Ascending aorta (tissue), 2 donors: ENCODE results near the gene ATG5. TPM values are rescaled to one million over a fixed set of nuclear protein-coding genes. Genes with fewer than 3 reads are reported as not detected.

Experiments used
- DNase-seq, 2 donors: peaks; one replicate each; pipeline ENCODE4 v3.0.0-alpha.2; 2019; ENCODE audit warnings: low spot score in 2 of 2
- H3K27ac ChIP-seq, 2 donors: fragments of 200-600 bp; sonication (generic); one replicate each; pipeline ENCODE4 v1.5.1; 2016 to 2017; ENCODE audit warnings: mild to moderate bottlenecking in 1 of 2
- H3K27me3 ChIP-seq: fragments of 200-600 bp; sonication (generic); one replicate; pipeline ENCODE4 v1.5.1; 2017
- H3K36me3 ChIP-seq, 2 donors: fragments of 200-600 bp; sonication (generic); one replicate each; pipeline ENCODE4 v1.5.1; 2016
- H3K4me1 ChIP-seq, 2 donors: fragments of 200-600 bp; sonication (generic); one replicate each; pipeline ENCODE4 v1.5.1; 2016 to 2017; ENCODE audit warnings: mild to moderate bottlenecking in 1 of 2
- H3K4me3 ChIP-seq, 2 donors: fragments of 200-600 bp; sonication (generic); one replicate each; pipeline ENCODE4 v1.5.1; 2016 to 2017; ENCODE audit warnings: mild to moderate bottlenecking in 1 of 2
- H3K9me3 ChIP-seq, 2 donors: fragments of 200-600 bp; sonication (generic); one replicate each; pipeline ENCODE4 v1.5.1; 2016
- intact Hi-C: fragments of 100-400 bp; cut with DNase I; formaldehyde crosslinking; loops from one replicate; pipeline ENCODE4 v1.15.1; 2023
- total RNA-seq: library from RNA; depleted of rRNA; stranded (reverse); fragments of >200 nt; gene quantifications from one replicate; pipeline ENCODE4 v1.1.0, GENCODE V29; 2016
- TF ChIP-seq, protein P1 (sequence below), 3 experiments: fragments of 200-600 bp in 2 of 3; fragments of 450-650 bp in 1 of 3; sonication (generic) in 2 of 3; IDR thresholded peaks; one replicate each; pipeline ENCODE4 v1.5.1; 2016 to 2019; ENCODE audit warnings: antibody characterized with exemption in 3 of 3, mild to moderate bottlenecking in 1 of 3, moderate library complexity in 1 of 3

Gene ATG5
- total RNA-seq, 1 donor from 2014 or later: 15.1 TPM

DNA sequence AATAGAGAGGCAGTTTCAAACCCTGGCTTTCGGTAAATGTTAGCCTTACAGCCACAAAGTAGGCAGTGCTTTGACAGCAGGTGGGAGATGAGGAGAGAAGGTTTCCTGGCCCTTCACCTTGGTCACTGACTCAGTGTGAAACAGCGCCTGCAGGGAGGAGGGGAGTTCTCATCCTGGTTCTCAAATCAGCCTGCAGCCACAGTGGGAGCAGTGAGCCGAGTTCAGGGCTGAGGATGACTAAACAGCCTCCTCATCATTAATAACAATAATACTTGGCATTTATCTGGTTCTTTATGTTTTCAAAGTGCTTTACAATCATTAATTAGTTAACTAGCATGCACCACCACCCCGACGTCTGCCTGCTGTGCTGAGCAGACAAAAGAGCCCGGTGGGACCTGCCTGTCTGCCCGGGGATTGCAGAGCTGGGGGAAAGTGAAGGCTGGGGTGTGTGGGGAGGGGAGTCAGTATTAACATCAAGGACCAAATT lies 179.8 kb downstream of the ATG5 start:
- TF ChIP-seq, protein P1, sequence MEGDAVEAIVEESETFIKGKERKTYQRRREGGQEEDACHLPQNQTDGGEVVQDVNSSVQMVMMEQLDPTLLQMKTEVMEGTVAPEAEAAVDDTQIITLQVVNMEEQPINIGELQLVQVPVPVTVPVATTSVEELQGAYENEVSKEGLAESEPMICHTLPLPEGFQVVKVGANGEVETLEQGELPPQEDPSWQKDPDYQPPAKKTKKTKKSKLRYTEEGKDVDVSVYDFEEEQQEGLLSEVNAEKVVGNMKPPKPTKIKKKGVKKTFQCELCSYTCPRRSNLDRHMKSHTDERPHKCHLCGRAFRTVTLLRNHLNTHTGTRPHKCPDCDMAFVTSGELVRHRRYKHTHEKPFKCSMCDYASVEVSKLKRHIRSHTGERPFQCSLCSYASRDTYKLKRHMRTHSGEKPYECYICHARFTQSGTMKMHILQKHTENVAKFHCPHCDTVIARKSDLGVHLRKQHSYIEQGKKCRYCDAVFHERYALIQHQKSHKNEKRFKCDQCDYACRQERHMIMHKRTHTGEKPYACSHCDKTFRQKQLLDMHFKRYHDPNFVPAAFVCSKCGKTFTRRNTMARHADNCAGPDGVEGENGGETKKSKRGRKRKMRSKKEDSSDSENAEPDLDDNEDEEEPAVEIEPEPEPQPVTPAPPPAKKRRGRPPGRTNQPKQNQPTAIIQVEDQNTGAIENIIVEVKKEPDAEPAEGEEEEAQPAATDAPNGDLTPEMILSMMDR (IDR thresholded peaks at IDR 0.05): no peak
- Histone ChIP-seq H3K4me1 (no peaks in the 10 kb centered on the region), H3K9me3 (no peaks in the 10 kb centered on the region), H3K27ac (no peak overlapping the region), H3K4me3 (no peak overlapping the region), H3K27me3 (no peaks in the 10 kb centered on the region), H3K36me3 (no peaks in the 10 kb centered on the region)
- intact Hi-C loops: no loop called here
- no peak for DNase-seq

DNA sequence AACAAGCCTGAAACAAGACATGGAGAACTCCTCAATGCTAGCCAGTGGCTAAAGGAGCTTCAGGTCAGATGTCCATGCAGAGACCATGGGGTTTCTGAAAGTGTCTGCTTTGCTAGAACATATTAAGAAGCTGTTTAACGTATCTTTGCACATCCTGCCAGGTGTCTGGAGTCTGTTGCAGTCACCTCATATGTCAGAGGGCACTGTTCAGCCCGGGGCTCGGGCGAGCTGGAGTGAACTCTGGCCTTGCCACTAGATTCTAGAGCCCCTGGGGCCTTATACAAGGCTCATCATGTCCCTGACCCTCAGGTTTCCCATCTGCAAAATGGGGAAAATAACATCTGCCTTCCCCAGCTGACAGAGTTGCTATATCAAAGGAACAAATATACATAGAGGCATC lies 180.4 kb downstream of the ATG5 start:
- Histone ChIP-seq H3K36me3 (no peaks in the 10 kb centered on the region), H3K4me3 (no peak overlapping the region), H3K9me3 (no peaks in the 10 kb centered on the region), H3K4me1 (no peaks in the 10 kb centered on the region), H3K27ac (no peak overlapping the region), H3K27me3 (no peaks in the 10 kb centered on the region)
- intact Hi-C loops: no loop called here
- DNase-seq: no peak
- TF ChIP-seq, protein P1 (IDR thresholded peaks at IDR 0.05): no peak

DNA sequence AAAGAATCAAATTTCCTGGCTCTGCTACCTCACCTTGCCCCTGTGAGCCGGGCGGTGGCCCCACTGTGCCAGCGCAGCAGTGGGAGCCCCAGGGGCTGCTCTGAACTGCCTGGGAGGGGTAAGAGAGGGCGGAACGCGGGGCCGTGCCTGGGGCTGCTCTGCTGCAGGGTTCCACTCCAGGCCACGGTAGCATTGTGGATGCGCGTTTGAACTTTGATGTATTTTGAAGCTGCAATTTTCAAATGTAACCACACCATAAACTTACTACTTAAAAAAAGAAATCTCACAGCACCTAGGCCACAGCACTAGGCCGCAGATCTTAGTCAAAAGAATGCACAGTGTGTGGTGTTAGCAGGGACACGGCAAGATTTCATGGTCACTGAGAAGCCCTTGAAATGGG lies 181.9 kb downstream of the ATG5 start:
- intact Hi-C loops: no loop called here
- no peaks in the 10 kb centered on the region for H3K27me3 ChIP-seq

DNA sequence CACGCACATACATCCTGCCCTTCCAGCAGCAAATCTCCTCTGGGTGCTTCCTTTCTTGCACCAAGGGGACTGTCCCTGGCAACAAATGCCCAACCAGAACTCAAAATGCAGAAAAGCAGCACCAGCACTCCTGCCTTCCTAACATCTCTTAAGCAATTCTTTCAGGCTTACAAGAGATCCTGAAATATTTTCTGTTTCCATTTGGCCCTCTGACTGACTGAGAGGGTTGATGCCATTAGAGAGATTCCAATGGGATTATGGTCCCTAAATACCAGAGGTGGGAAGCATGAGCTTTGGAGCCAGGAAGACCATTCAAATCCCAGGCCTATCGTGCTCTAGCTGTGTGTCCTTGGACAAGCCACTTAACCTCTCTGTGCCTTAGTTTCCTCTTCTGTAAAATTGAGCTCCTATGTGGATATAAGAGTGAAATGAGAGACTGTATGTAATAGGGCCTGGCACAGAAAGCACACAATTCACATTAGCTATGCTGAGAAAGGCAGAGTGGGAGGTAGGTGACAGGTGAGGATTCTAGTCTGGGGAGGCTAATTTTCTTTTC lies 182.6 kb downstream of the ATG5 start:
- intact Hi-C loops: no loop called here
- TF ChIP-seq, protein P1 (IDR thresholded peaks at IDR 0.05): no peak
- no peaks in the 10 kb centered on the region for H3K27me3 ChIP-seq
- no peak overlapping the region for H3K27ac ChIP-seq
- no peak for DNase-seq
- H3K4me1 ChIP-seq: no peaks in the 10 kb centered on the region
- H3K36me3 ChIP-seq: no peaks in the 10 kb centered on the region
- H3K4me3 ChIP-seq: no peak overlapping the region
- H3K9me3 ChIP-seq: no peaks in the 10 kb centered on the region

More for the DNA sequence above, 181.9 kb downstream of the ATG5 start:
- H3K27ac ChIP-seq: no peak overlapping the region
- no peak overlapping the region for H3K4me3 ChIP-seq
- no peaks in the 10 kb centered on the region for H3K36me3 ChIP-seq
- TF ChIP-seq, protein P1 (IDR thresholded peaks at IDR 0.05): no peak
- no peaks in the 10 kb centered on the region for H3K9me3 ChIP-seq
- H3K4me1 ChIP-seq: no peaks in the 10 kb centered on the region
- no peak for DNase-seq

DNA sequence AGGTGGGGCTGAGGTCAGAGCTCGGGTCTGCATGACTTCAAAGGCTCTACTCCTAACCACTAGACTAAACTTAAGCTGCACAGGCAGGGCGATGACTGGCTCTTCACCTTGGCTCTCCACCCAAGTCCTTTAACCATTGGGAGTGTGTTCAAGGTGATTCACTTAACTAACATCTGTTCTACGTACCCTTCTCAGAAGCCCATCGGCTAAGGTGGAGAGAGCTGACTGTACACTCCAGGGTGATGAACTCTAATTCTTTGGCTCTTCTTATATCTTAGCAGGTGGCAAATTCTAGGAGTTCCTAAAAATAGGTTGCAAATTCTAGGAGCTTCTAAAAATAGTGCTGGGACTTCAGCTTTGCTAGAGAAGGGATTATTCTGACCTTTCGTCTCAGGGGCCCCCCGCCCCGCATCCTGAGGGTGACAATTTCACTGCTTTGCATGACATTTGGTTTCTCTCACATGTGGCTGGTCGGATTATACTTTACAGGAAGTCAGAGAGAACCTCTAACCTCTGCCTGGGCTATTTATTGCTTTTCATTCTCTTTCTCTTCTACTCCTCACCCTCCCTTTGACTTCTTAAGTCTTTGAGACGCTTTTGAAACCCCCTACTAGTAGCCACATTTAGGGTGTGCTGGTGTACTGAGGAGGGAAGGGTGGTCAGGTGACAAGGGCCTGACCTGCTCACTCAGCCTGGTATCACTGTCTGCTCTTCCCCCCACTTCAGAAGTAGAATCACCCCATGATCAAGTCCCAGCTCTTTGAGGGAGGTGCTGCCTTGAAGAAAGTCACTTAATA lies 183.9 kb downstream of the ATG5 start:
- no peak for DNase-seq
- no peaks in the 10 kb centered on the region for H3K4me1 ChIP-seq
- no peaks in the 10 kb centered on the region for H3K27me3 ChIP-seq
- H3K27ac ChIP-seq: no peak overlapping the region
- no peaks in the 10 kb centered on the region for H3K9me3 ChIP-seq
- H3K4me3 ChIP-seq: no peak overlapping the region
- TF ChIP-seq, protein P1 (IDR thresholded peaks at IDR 0.05): no peak
- intact Hi-C loops: no loop called here
- H3K36me3 ChIP-seq: no peaks in the 10 kb centered on the region
